Activated T-cell treated with anti-CD3 and anti-CD28 coated beads, Interleukin-2, amount 50 U/mL, for 72 hours (primary cell): ENCODE results near the gene ALKBH2. TPM values are rescaled to one million over a fixed set of nuclear protein-coding genes. Genes with fewer than 3 reads are reported as not detected.

Experiments
- ATAC-seq, 2 donors: fragments of 150-1000 bp; cut with Tn5 transposase; replicated peaks in 1 of 2; 2 replicates each; pipeline ENCODE4 v1.10.0; 2021; ENCODE audit warnings: moderate library complexity in 2 of 2, mild to moderate bottlenecking in 1 of 2
- DNase-seq, 2 donors: peaks; one replicate each; pipeline ENCODE4 v3.0.0; 2021 to 2022; ENCODE audit warnings: mixed read lengths in 1 of 2
- H3K27ac Mint-ChIP-seq: one replicate; pipeline ENCODE4 v1.8.0; 2022; ENCODE audit warnings: mild to moderate bottlenecking, moderate library complexity, mixed read lengths
- H3K27me3 Mint-ChIP-seq: one replicate; pipeline ENCODE4 v1.8.0; 2022; ENCODE audit warnings: low read depth, mixed read lengths
- H3K36me3 Mint-ChIP-seq, 2 donors: one replicate each; pipeline ENCODE4 v1.8.0; 2022; ENCODE audit warnings: mixed read lengths in 2 of 2, mild to moderate bottlenecking in 1 of 2; ENCODE audit not compliant: insufficient read depth in 2 of 2
- H3K4me1 Mint-ChIP-seq: one replicate; pipeline ENCODE4 v1.8.0; 2022; ENCODE audit warnings: low read depth, mixed read lengths
- H3K4me3 Mint-ChIP-seq, 2 donors: one replicate each; pipeline ENCODE4 v1.8.0; 2022; ENCODE audit warnings: mild to moderate bottlenecking in 2 of 2, mixed read lengths in 2 of 2, moderate library complexity in 2 of 2
- H3K9me3 Mint-ChIP-seq, 2 donors: one replicate each; pipeline ENCODE4 v1.8.0; 2022; ENCODE audit warnings: mixed read lengths in 2 of 2
- total RNA-seq, 2 donors: library from RNA; stranded (reverse); gene quantifications; one replicate each; pipeline ENCODE4 v1.2.3, GENCODE V29; 2022

The ALKBH2 gene
- 10 to 100 TPM; 29.5 to 34.6 TPM for total RNA-seq

DNA sequence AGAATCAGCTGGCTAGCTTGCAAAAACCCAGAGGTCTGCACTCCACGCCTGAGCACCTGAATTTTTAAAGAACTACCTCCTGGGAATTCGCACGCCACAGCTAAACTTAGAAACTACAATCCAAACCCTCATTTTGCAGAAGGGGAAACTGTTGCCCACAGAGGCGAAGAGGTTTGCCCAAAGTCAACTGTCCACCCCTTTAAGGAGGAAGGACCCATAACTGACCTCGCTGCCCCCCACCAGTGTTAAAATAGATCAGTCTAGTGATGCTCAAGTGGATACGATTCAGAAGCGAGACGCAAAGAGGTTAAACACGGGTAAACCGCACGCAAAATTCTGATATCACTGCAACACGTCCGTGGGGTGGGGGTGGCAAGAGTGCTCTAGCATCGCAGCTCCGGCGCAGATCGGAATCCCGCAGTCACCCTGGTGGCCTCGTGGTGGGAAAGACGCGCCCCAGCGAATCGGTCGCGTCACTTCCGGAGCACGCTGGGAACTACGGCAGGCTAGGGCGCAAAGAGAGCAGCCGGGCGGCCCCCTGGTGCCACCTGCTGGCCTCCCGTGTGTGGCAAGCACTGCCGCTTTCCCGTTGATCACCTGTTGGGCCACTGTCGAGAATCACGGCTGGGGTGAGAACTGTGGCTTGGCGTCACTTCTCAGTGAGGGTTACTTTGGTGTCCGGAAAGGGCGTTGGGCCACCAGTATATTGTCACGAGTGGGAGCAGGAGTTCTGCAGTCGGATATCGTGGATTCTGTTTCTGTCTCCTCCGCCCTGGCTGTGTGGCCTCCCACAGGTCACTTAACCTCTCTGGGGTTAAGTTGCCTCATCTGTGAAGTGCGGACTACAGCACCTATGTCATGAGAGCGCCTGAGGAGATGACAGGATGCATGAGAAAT lies at the start of gene ALKBH2:
Gene ALKBH2, minus strand, starts transcription at position 451 of the 897 bp plus-strand sequence. CDS start 686 bp downstream, outside the sequence.
- H3K9me3 Mint-ChIP-seq, result no peaks in the 10 kb centered on the region
- peaks cover 48% of the 10 kb centered on the region for H3K4me1 Mint-ChIP-seq
- H3K27ac Mint-ChIP-seq, result peak within 1 kb of the TSS; percentile 96
- ATAC-seq (peak; percentile 76 to 77), DNase-seq (peak; percentile 95 to 96)
- peak within 1 kb of the TSS; percentile 78 to 95 for H3K4me3 Mint-ChIP-seq
- peaks cover under 1 to 3% of the 10 kb centered on the region in 2 donors for H3K36me3 Mint-ChIP-seq
- no peaks in the 10 kb centered on the region for H3K27me3 Mint-ChIP-seq

GRCh38 chr12:109140560-109140959 lies 47.3 kb upstream of the ALKBH2 start:
- no peak overlapping the region for H3K27ac Mint-ChIP-seq
- ATAC-seq (no peak), DNase-seq (no peak)
- H3K9me3 Mint-ChIP-seq, result peaks cover 2 to 4% of the 10 kb centered on the region in 2 donors
- no peak overlapping the region for H3K4me3 Mint-ChIP-seq
- peaks cover 7% of the 10 kb centered on the region for H3K4me1 Mint-ChIP-seq
- H3K27me3 Mint-ChIP-seq, result no peaks in the 10 kb centered on the region
- H3K36me3 Mint-ChIP-seq, result no peaks in the 10 kb centered on the region

DNA sequence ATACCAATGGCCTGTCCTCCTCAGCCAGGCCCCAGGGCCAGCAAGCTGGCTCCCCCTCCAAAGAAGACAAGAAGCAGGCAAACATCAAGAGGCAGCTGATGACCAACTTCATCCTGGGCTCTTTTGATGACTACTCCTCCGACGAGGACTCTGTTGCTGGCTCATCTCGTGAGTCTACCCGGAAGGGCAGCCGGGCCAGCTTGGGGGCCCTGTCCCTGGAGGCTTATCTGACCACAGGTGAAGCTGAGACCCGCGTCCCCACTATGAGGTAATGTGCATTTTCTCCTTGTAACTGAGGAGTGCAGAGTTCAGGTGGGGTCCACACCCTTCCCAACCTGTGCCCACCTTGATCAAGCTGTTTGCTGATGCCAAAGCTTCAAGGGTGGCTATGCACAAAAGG lies 46.5 kb upstream of the ALKBH2 start:
- H3K4me1 Mint-ChIP-seq, result peaks cover 7% of the 10 kb centered on the region
- no peak overlapping the region for H3K4me3 Mint-ChIP-seq
- peaks cover 2 to 5% of the 10 kb centered on the region in 2 donors for H3K9me3 Mint-ChIP-seq
- DNase-seq, result no peak
- ATAC-seq, result no peak
- no peak overlapping the region for H3K27ac Mint-ChIP-seq
- H3K36me3 Mint-ChIP-seq, result no peaks in the 10 kb centered on the region
- H3K27me3 Mint-ChIP-seq, result no peaks in the 10 kb centered on the region

- Mint-ChIP-seq H3K27me3 (no peaks in the 10 kb centered on the region), H3K4me3 (no peak overlapping the region), H3K27ac (no peak overlapping the region), H3K4me1 (peaks cover 7% of the 10 kb centered on the region), H3K9me3 (peaks cover 2 to 5% of the 10 kb centered on the region in 2 donors), H3K36me3 (no peaks in the 10 kb centered on the region)
- no peak for ATAC-seq
- DNase-seq, result no peak
Measured at GRCh38 chr12:109139360-109139759, 46.1 kb upstream of the ALKBH2 start.

DNA sequence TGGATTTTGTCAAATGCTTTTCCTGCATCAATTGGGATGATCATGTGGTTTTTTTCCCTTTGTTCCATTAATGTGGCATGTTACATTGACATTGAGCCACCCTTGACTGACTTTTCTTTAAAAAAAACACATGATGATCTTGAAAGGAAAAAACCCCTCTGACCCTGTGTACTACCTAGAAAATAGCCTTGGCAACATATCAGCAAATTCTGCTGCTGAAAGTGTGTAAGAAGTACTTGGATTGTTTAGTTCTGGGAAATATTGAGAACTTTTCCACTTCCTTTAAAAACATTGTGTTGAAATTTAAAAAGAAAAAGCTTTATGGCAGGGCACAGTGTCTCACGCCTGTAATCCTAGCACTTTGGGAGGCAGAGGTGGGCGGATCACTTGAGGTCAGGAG lies 43.8 kb upstream of the ALKBH2 start:
- ATAC-seq (no peak), DNase-seq (no peak)
- H3K36me3 Mint-ChIP-seq, result no peaks in the 10 kb centered on the region
- H3K4me1 Mint-ChIP-seq, result no peaks in the 10 kb centered on the region
- H3K9me3 Mint-ChIP-seq, result peaks cover 2 to 5% of the 10 kb centered on the region in 2 donors
- H3K27me3 Mint-ChIP-seq, result no peaks in the 10 kb centered on the region
- no peak overlapping the region for H3K4me3 Mint-ChIP-seq
- H3K27ac Mint-ChIP-seq, result no peak overlapping the region

DNA sequence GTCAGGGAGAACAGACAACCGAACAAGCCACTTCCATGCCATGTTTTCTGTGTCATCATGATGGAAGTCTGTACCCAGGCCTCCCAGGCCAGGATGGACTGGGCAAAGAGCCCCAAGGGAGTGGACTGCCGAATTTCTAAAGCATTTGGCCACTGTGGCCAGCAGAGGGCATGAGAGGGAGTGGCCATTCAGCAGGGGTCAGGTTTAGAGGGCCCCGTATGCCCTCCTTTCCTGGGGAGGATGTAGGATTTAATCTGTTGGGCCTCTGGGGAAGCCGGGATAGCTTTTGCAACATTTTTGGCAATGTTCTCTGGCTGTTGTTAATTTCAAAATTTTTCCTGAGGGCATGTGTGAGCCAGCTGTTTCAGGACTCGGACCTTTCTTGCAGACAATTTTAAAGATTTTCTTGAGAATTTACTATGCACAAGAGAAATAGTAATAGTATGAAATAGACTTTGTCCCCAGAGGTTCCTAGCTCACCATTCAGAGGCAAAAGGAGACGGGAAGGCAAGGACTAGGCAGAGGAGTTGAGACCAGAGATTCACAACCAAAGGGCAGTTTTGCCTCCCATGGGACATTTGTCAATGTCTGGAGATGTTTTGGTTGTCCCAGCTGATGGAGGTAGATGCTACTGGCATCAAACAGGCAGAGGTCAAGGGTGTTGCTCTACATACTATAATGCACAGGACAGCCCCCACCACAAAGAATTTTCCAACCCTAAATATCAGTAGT lies 41.1 kb upstream of the ALKBH2 start:
- Mint-ChIP-seq H3K9me3 (peaks cover 2 to 5% of the 10 kb centered on the region in 2 donors), H3K4me3 (no peak overlapping the region), H3K4me1 (no peaks in the 10 kb centered on the region), H3K27ac (no peak overlapping the region), H3K27me3 (no peaks in the 10 kb centered on the region), H3K36me3 (no peaks in the 10 kb centered on the region)
- no peak for DNase-seq
- no peak for ATAC-seq

DNA sequence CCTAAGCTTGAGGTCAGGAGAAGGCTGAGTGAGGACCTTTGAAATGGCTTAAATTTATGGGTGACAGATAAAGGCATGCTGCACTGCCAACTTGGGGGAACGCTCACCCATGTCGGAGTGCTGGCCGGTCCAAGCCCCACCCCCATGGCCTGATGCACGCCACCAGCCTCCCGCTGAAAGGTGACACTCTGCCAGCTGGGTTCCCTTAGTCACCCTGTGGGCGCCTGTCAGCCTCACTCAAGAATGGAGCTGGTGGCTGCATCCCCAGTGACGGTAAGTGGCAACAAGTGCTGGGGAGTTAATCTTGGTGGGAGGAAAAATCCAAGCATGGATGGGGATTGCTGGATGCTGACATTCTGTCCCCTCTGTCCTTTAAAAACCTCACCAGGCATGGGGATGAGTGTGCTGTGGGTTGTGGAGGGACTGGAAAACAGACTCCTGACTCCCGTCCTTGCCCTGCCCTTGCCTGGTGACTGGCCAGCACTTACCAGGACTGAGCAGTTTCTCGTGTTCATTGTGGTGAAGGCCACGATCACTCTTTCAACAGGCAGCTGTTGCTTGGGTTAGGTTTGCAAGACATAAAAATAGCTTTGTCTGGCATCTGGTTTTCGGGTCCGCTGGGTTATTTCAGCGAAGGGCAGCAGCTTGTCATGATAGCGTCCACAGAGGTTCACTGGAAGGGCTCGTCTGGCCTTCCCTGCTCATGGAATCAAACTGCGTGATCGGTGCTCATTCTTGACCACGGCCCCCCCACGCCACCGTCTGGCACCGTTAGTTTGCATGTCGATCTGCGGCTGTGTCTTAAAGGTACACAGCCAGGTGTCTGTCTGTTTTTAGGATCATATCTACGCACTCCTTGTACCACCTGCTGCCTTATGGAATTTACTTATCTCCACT lies 38.1 kb upstream of the ALKBH2 start:
- no peaks in the 10 kb centered on the region for H3K4me1 Mint-ChIP-seq
- H3K27me3 Mint-ChIP-seq, result no peaks in the 10 kb centered on the region
- ATAC-seq (no peak), DNase-seq (no peak)
- peaks cover 0 to 1% of the 10 kb centered on the region in 2 donors for H3K9me3 Mint-ChIP-seq
- no peaks in the 10 kb centered on the region for H3K36me3 Mint-ChIP-seq
- H3K27ac Mint-ChIP-seq, result no peak overlapping the region
- no peak overlapping the region for H3K4me3 Mint-ChIP-seq

GRCh38 chr12:109130297-109131153 lies 37.3 kb upstream of the ALKBH2 start:
- H3K4me3 Mint-ChIP-seq, result no peak overlapping the region
- H3K9me3 Mint-ChIP-seq, result peaks cover 0 to under 1% of the 10 kb centered on the region in 2 donors
- no peak for DNase-seq
- no peak overlapping the region for H3K27ac Mint-ChIP-seq
- no peak for ATAC-seq
- no peaks in the 10 kb centered on the region for H3K27me3 Mint-ChIP-seq
- no peaks in the 10 kb centered on the region for H3K36me3 Mint-ChIP-seq
- H3K4me1 Mint-ChIP-seq, result no peaks in the 10 kb centered on the region

DNA sequence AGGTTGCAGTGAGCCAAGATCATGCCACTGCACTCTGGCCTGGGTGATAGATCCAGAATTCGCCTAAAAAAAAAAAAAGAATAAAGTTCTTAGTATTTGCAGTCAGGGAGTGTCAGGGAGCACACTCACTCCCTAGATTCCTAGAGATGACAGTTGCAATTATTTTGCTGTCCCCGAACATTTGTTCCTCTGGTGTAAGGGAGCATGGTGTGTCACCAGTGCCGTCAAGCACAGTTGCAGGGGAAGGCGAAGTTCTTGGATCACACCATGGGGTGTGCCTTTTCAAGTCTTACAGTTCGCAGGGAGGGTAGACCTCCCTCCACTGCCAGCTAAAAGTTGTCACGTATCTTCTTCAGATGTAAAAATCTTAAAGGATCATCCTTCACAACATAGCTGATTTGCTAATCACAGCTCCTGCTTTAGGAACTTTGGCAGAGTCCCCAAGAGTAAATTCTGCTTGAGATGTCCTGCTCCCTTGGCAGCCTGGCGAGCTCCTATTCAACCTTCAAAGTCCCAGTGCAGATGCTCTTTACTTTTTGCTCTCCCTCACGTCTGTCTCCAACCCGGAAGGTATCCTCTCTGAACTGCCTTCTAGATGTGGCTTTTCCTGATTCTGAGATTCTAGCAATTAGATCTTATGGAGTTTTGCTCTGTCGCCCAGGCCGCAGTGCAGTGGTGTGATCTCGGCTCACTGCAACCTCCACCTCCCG lies 34.4 kb upstream of the ALKBH2 start:
- Mint-ChIP-seq H3K36me3 (no peaks in the 10 kb centered on the region), H3K4me3 (no peak overlapping the region), H3K27ac (no peak overlapping the region), H3K4me1 (no peaks in the 10 kb centered on the region), H3K9me3 (no peaks in the 10 kb centered on the region), H3K27me3 (no peaks in the 10 kb centered on the region)
- no peak for DNase-seq
- no peak for ATAC-seq

GRCh38 chr12:109126784-109127183 lies 33.5 kb upstream of the ALKBH2 start:
- ATAC-seq (no peak), DNase-seq (no peak)
- no peaks in the 10 kb centered on the region for H3K36me3 Mint-ChIP-seq
- H3K9me3 Mint-ChIP-seq, result no peaks in the 10 kb centered on the region
- no peaks in the 10 kb centered on the region for H3K4me1 Mint-ChIP-seq
- H3K27ac Mint-ChIP-seq, result no peak overlapping the region
- no peaks in the 10 kb centered on the region for H3K27me3 Mint-ChIP-seq
- H3K4me3 Mint-ChIP-seq, result no peak overlapping the region

GRCh38 chr12:109125791-109126190 lies 32.5 kb upstream of the ALKBH2 start:
- no peaks in the 10 kb centered on the region for H3K27me3 Mint-ChIP-seq
- ATAC-seq (no peak), DNase-seq (no peak)
- H3K36me3 Mint-ChIP-seq, result no peaks in the 10 kb centered on the region
- no peak overlapping the region for H3K4me3 Mint-ChIP-seq
- no peak overlapping the region for H3K27ac Mint-ChIP-seq
- H3K4me1 Mint-ChIP-seq, result no peaks in the 10 kb centered on the region
- H3K9me3 Mint-ChIP-seq, result no peaks in the 10 kb centered on the region
